WTC11 (cell line): ENCODE data around the gene EIF4G3. TPM values are rescaled to one million over a fixed set of nuclear protein-coding genes. Genes with fewer than 3 reads are reported as not detected.

ENCODE experiments used
- ATAC-seq: fragments of 200-7000 bp; cut with Tn5 transposase; 2 replicates; pipeline ENCODE4 v1.10.0; 2021; ENCODE audit warnings: mild to moderate bottlenecking, moderate library complexity
- CTCF ChIA-PET: fragments of 300-600 bp; sonication (Branson Sonifier 250); formaldehyde crosslinking; loops from one replicate; lab custom pipeline; 2021; ENCODE audit warnings: antibody characterized with exemption; lab: Charles Lee
- POLR2A ChIA-PET: fragments of 350-600 bp; sonication (Branson Sonifier 250); formaldehyde crosslinking; loops from one replicate; lab custom pipeline; 2021; ENCODE audit warnings: antibody characterized with exemption; lab: Charles Lee
- DNase-seq: peaks from one replicate; pipeline ENCODE4 v3.0.0; 2021; ENCODE audit warnings: low spot score
- H3K27ac Mint-ChIP-seq: 2 replicates; pipeline ENCODE4 v1.8.0; 2021; ENCODE audit warnings: mixed read lengths
- H3K27me3 Mint-ChIP-seq: 2 replicates; pipeline ENCODE4 v1.8.0; 2021; ENCODE audit warnings: low read depth, mild to moderate bottlenecking, moderate library complexity, mixed read lengths
- H3K36me3 Mint-ChIP-seq: 2 replicates; pipeline ENCODE4 v1.8.0; 2021; ENCODE audit warnings: mixed read lengths
- H3K4me1 Mint-ChIP-seq: 2 replicates; pipeline ENCODE4 v1.8.0; 2022; ENCODE audit warnings: mixed read lengths
- H3K4me3 Mint-ChIP-seq: 2 replicates; pipeline ENCODE4 v1.8.0; 2021; ENCODE audit warnings: mild to moderate bottlenecking, moderate library complexity, mixed read lengths
- H3K9me3 Mint-ChIP-seq: 2 replicates; pipeline ENCODE4 v1.8.0; 2021; ENCODE audit warnings: mixed read lengths
- AFF4 ChIP-seq: sonication (generic); formaldehyde crosslinking; IDR thresholded peaks from 2 replicates; pipeline ENCODE4 v1.8.1; 2023; ENCODE audit warnings: mild to moderate bottlenecking, missing genetic modification reagents, borderline replicate concordance
- ATF2 ChIP-seq: sonication (generic); formaldehyde crosslinking; IDR thresholded peaks from 2 replicates; pipeline ENCODE4 v1.8.1; 2022; ENCODE audit warnings: low read depth, missing genetic modification reagents, borderline replicate concordance
- ATF3 ChIP-seq: sonication (generic); formaldehyde crosslinking; conservative IDR thresholded peaks from 2 replicates; pipeline ENCODE4 v1.8.1; 2022; ENCODE audit warnings: mild to moderate bottlenecking, missing genetic modification reagents
- GRHL2 ChIP-seq: fragments of 250-450 bp; sonication (Bioruptor Pico); IDR thresholded peaks from 2 replicates; pipeline ENCODE4 v1.8.0; 2022; ENCODE audit warnings: mild to moderate bottlenecking, moderate library complexity; ENCODE audit not compliant: insufficient replicate concordance, severe bottlenecking
- HMGA2 ChIP-seq: fragments of 250-450 bp; sonication (Bioruptor Pico); IDR thresholded peaks from 2 replicates; pipeline ENCODE4 v1.4.0; 2021; ENCODE audit warnings: mild to moderate bottlenecking, moderate library complexity
- JAZF1 ChIP-seq: fragments of 250-450 bp; sonication (Bioruptor Pico); IDR thresholded peaks from 2 replicates; pipeline ENCODE4 v1.9.0; 2021; ENCODE audit warnings: moderate library complexity, mild to moderate bottlenecking, inconsistent platforms
- TP53 ChIP-seq: sonication (generic); formaldehyde crosslinking; IDR thresholded peaks from 2 replicates; pipeline ENCODE4 v1.8.1; 2023; ENCODE audit warnings: mild to moderate bottlenecking, missing genetic modification reagents
- ZNF138 ChIP-seq: sonication (generic); formaldehyde crosslinking; conservative IDR thresholded peaks from 2 replicates; pipeline ENCODE4 v1.8.1; 2022; ENCODE audit warnings: mild to moderate bottlenecking, moderate library complexity, missing genetic modification reagents
- ZNF396 ChIP-seq: fragments of 250-450 bp; sonication (Bioruptor Pico); IDR thresholded peaks from 2 replicates; pipeline ENCODE4 v1.8.0; 2021; ENCODE audit warnings: mild to moderate bottlenecking, moderate library complexity, borderline replicate concordance
- ZNF512 ChIP-seq: sonication (generic); formaldehyde crosslinking; IDR thresholded peaks from 2 replicates; pipeline ENCODE4 v1.8.1; 2022; ENCODE audit warnings: missing genetic modification reagents, borderline replicate concordance
- total RNA-seq: library from RNA; stranded (reverse); gene quantifications from 3 replicates; pipeline ENCODE4 v1.2.3, GENCODE V29; 2021
- TF ChIP-seq, protein P1 (sequence below): sonication (generic); formaldehyde crosslinking; IDR thresholded peaks from 2 replicates; pipeline ENCODE4 v1.8.0; 2022; ENCODE audit warnings: mild to moderate bottlenecking, missing genetic modification reagents
- TF ChIP-seq, protein P2 (sequence below): sonication (generic); formaldehyde crosslinking; IDR thresholded peaks from 2 replicates; pipeline ENCODE4 v1.8.1; 2022; ENCODE audit warnings: mild to moderate bottlenecking, missing genetic modification reagents, moderate library complexity, borderline replicate concordance
- TF ChIP-seq, protein P3 (sequence below): sonication (generic); formaldehyde crosslinking; IDR thresholded peaks from 2 replicates; pipeline ENCODE4 v1.8.1; 2022; ENCODE audit warnings: low read depth, mild to moderate bottlenecking, moderate library complexity, missing genetic modification reagents, borderline replicate concordance

EIF4G3 gene
- total RNA-seq, 1 experiment from 2014 or later, result 77.7 TPM

- ChIA-PET CTCF (interaction anchor here (0.8 to 1.1 kb wide), 2 partner anchors 12 to 121 kb away, joined by 3 read pairs; no protein-coding TSS in a partner anchor), POLR2A (no interaction called here)
Observed at GRCh38 chr1:21149430-21149854, 27.3 kb downstream of the EIF4G3 start.

GRCh38 chr1:21143752-21144151 is 32.9 kb downstream of the EIF4G3 start:
- H3K27ac Mint-ChIP-seq, result no peak overlapping the region

More at GRCh38 chr1:21149430-21149854, 27.3 kb downstream of the EIF4G3 start:
- H3K27me3 Mint-ChIP-seq, result no peaks in the 10 kb centered on the region
- H3K27ac Mint-ChIP-seq, result peak overlapping the region; percentile 25
- DNase-seq (no peak), ATAC-seq (no peak)
- no peak for TF ChIP-seq JAZF1
- TF ChIP-seq HMGA2 (CRISPR knock-in tag), result no peak
- TF ChIP-seq, protein P1, sequence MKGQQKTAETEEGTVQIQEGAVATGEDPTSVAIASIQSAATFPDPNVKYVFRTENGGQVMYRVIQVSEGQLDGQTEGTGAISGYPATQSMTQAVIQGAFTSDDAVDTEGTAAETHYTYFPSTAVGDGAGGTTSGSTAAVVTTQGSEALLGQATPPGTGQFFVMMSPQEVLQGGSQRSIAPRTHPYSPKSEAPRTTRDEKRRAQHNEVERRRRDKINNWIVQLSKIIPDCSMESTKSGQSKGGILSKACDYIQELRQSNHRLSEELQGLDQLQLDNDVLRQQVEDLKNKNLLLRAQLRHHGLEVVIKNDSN (CRISPR knock-in tag), result no peak
- TF ChIP-seq AFF4, result no peak
- TF ChIP-seq, protein P2, sequence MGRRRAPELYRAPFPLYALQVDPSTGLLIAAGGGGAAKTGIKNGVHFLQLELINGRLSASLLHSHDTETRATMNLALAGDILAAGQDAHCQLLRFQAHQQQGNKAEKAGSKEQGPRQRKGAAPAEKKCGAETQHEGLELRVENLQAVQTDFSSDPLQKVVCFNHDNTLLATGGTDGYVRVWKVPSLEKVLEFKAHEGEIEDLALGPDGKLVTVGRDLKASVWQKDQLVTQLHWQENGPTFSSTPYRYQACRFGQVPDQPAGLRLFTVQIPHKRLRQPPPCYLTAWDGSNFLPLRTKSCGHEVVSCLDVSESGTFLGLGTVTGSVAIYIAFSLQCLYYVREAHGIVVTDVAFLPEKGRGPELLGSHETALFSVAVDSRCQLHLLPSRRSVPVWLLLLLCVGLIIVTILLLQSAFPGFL (CRISPR knock-in tag), result no peak
- H3K4me3 Mint-ChIP-seq, result no peak overlapping the region
- no peaks in the 10 kb centered on the region for H3K9me3 Mint-ChIP-seq
- peaks cover 17% of the 10 kb centered on the region for H3K36me3 Mint-ChIP-seq
- H3K4me1 Mint-ChIP-seq, result peaks cover 2% of the 10 kb centered on the region; the same call in 1 of the 2 replicates

More at GRCh38 chr1:21143752-21144151, 32.9 kb downstream of the EIF4G3 start:
- CTCF ChIA-PET, result no interaction called here
- DNase-seq (no peak), ATAC-seq (no peak)
- Mint-ChIP-seq H3K4me1 (no peaks in the 10 kb centered on the region), H3K9me3 (no peaks in the 10 kb centered on the region), H3K36me3 (peaks cover 12% of the 10 kb centered on the region), H3K4me3 (no peak overlapping the region), H3K27me3 (no peaks in the 10 kb centered on the region)
- TF ChIP-seq TP53 (CRISPR knock-in tag), result no peak
- no peak for TF ChIP-seq ZNF138 (CRISPR knock-in tag)
- no peak for TF ChIP-seq ZNF512 (CRISPR knock-in tag)
- TF ChIP-seq GRHL2 (CRISPR knock-in tag), result no peak
- TF ChIP-seq, protein P3, sequence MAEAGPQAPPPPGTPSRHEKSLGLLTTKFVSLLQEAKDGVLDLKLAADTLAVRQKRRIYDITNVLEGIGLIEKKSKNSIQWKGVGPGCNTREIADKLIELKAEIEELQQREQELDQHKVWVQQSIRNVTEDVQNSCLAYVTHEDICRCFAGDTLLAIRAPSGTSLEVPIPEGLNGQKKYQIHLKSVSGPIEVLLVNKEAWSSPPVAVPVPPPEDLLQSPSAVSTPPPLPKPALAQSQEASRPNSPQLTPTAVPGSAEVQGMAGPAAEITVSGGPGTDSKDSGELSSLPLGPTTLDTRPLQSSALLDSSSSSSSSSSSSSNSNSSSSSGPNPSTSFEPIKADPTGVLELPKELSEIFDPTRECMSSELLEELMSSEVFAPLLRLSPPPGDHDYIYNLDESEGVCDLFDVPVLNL (CRISPR knock-in tag), result no peak
- TF ChIP-seq ZNF396, result no peak
- TF ChIP-seq ATF2 (CRISPR knock-in tag), result no peak
- TF ChIP-seq ATF3 (CRISPR knock-in tag), result no peak
- POLR2A ChIA-PET, result no interaction called here
